GM18907 (cell line): Measurements from ENCODE around the gene MRPL44.

ENCODE experiments used
- ATAC-seq: cut with Tn5 transposase; IDR thresholded peaks from one replicate; pipeline ENCODE4 v1.9.1; 2021; ENCODE audit warnings: mild to moderate bottlenecking, moderate library complexity; ENCODE audit not compliant: unreplicated experiment

MRPL44 gene

GRCh38 chr2:223935459-223936125 is 21.7 kb upstream of the MRPL44 start:
- no peak for ATAC-seq

DNA sequence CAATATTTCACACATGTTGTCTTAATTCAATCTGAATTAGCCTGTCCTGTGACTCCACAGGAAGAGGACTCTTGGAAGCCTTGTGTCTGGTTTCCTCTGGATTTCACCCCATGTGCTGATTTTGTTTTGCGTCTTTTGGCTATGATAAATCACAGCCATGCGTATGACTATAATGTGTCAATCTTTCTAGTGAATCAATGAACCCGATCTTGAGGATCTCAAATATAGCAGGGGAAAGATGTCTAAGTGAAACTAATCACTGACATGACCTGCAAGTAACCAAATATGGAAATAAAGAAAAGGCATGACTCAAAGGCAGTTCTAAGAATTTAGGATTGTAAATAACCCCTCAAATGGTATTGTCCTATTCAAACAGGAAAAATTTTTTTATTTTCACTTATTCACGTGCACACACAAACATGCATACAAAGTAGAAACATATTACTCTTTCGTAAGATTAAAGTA is 20.4 kb upstream of the MRPL44 start:
- no peak for ATAC-seq

DNA sequence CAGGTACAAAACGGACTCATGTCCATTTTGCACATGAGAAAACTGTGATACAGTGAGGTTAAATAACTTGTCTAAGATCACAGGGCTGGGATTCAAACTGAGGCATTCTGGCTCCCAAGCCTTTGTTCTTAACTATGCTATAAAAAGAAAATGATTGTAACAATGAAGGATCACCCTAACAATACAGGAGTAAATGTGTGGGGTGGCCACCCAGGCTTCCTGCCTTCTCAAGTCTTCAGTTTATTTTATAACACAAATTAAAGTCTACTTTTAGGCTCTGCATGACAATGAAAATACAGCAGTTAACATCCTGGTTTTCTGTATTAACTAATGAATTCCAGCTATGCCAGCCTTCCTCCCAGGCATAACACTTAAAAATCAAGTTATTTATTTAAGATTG is 19.7 kb upstream of the MRPL44 start:
- ATAC-seq: no peak

GRCh38 chr2:223939438-223939837 is 17.8 kb upstream of the MRPL44 start:
- peak; percentile 40 for ATAC-seq

GRCh38 chr2:223941579-223942277 is 15.5 kb upstream of the MRPL44 start:
- peak; percentile 58 for ATAC-seq

DNA sequence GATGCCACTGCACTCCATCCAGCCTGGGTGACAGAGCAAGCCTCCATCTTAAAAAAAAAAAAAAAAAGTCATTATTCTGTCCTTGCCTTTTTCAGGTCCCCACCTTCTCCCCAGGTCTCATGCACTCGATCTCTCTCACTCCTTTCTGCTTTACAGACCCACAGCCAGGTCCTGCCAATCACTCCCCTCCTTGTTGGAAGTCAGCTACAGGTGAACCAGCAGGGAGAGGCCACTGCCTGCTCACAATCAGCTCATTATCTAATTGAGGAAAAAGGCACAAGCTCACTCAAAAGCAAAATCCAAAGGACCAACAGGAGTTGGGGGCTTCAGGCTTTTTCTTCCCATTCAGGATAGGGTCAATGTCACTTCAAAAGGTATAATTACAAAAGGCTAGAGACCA is 14.1 kb upstream of the MRPL44 start:
- ATAC-seq: no peak

GRCh38 chr2:223943561-223944008 is 13.7 kb upstream of the MRPL44 start:
- ATAC-seq: no peak

- no peak for ATAC-seq
Measured at GRCh38 chr2:223944166-223944702, 13.0 kb upstream of the MRPL44 start.

- ATAC-seq: peak; percentile 86
Measured at GRCh38 chr2:223944703-223945531, 12.3 kb upstream of the MRPL44 start, which contains the start of gene WDFY1. Gene WDFY1 (minus strand): TSS chr2:223945335. CDS start chr2:223945284, 51 bp downstream.

DNA sequence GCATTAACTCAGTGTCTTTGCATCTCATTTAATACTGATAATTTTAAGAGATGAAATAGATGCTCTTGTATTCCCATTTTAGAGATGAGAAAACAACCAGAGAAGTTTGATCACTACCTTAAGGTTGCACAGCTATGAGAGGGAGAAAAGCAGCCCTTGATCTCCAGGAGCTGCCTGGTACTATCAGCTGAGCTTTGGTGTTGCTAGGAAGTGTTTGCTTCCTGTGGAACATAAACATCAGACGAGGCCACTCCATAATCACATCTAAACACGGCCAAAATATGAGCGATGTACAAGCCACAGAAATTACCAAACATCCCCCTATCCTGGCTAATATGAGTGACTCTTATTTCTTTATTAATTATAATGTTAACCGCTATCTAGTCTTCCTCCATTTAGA is 11.5 kb upstream of the MRPL44 start:
- no peak for ATAC-seq

- no peak for ATAC-seq
Measured at GRCh38 chr2:223947711-223948205, 9.5 kb upstream of the MRPL44 start.

DNA sequence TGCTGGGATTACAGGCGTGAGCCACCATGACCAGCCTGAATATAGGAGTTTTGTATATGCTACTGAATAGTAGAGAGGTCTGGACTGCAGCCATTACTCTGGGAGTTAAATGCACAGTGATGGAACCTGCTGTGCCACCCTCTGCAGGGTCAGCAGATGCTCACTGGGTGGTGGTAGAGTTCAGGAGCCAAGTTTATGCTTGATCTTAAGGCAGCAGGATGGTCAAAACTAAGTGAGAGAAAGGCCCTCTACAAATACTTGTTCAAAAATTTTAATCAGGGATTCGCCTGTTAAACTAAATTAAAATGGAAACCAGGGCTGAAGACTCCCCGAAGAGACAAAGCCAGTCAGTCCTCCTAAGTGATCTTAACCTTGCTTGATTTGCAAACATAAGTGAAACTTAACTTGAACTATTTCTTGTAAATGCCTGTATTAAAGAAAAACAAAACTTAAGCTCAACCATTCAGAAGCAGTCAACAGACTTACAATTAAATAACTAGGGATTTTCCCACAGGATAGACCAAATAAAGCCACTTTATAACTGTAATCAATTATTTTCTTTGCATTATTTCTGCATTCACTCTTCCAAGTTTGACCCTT is 7.9 kb upstream of the MRPL44 start:
- ATAC-seq: no peak

- no peak for ATAC-seq
Measured at GRCh38 chr2:223950448-223951347, 6.6 kb upstream of the MRPL44 start.

- peak; percentile 60 for ATAC-seq
Measured at GRCh38 chr2:223952280-223952968, 4.8 kb upstream of the MRPL44 start.

- ATAC-seq: no peak
Measured at GRCh38 chr2:223954401-223954800, 2.9 kb upstream of the MRPL44 start.

DNA sequence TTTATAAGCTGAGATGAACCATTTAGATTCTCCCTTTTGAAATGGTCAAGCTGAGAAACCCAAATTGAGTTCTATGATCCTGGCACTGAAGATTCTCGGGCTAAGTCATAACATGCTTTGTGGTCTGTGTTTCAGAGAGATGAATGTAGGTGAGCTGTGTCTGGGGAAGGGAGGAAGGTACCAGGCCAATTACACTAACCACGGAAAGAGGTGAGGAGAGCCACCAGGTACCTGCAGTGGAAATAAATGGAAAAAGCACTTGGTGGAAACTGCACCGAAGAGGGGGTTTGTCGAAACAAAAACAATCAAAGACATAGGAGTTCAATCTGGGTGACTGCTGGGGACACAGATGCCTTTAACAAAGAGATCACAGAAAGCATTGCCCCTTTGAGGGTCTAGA is 963 bp upstream of the MRPL44 start:
- peak; percentile 32 for ATAC-seq

DNA sequence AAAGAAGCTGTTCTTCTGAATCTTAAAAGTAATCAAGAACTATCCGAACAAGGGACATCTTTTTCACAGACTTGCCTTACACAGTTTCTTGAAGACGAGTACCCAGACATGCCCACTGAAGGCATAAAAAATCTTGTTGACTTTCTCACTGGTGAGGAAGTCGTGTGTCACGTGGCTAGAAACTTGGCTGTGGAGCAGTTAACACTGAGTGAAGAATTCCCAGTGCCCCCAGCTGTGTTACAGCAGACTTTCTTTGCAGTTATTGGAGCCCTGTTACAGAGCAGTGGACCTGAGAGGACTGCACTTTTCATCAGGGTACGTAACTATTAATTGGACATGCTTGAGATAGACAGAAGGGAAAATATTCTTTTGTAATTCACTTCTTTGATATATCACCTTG is 2.4 kb downstream of the MRPL44 start:
- no peak for ATAC-seq

DNA sequence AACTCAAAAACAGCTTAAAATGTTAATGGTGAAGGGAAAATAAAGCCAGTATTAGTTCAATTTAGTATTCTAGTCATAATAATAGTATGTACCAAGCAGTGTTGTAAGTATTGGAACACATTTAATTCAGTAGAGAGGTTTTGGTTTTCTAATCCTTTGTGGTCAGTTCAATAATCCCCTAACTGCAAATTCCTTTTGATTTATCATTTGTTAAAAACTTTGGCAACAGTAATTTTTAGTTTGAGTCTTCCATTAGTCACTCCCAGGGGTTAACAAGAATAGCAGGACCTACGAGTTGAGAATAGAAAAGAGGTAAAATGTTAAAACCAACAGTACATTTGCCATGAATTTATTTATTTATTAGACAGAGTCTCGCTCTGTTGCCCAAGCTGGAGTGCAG is 10.7 kb downstream of the MRPL44 start:
- no peak for ATAC-seq

GRCh38 chr2:223969315-223969714 is 12.1 kb downstream of the MRPL44 start:
- no peak for ATAC-seq
